ENCODE results near the gene TMEM132A. TPM values are rescaled to one million over a fixed set of nuclear protein-coding genes. Genes with fewer than 3 reads are reported as not detected.

Gene TMEM132A
- total and polyA plus RNA-seq, 7 donors = 0.49 to 17.4 (median 2.3) TPM

GRCh38 chr11:60945295-60945667, 21.0 kb downstream of the TMEM132A start:
- peaks cover 8 to 61% (median 22%) of the 10 kb centered on the region in 4 donors for H3K36me3 ChIP-seq
- WGBS, 2 donors = 94 to 96% methylated on average over 5 of the region's 5 CpGs
- H3K4me1 ChIP-seq = peaks cover 0 to 15% (median 8%) of the 10 kb centered on the region in 4 donors
- H3K9me3 ChIP-seq = no peaks in the 10 kb centered on the region
- H3K27ac ChIP-seq = no peak overlapping the region
- no peak overlapping the region for H3K4me3 ChIP-seq
- no peak for TF ChIP-seq POLR2AphosphoS5 (IDR thresholded peaks at IDR 0.05)
- no peak for TF ChIP-seq CTCF (IDR thresholded peaks at IDR 0.05)
- no peak for TF ChIP-seq EP300 (IDR thresholded peaks at IDR 0.05)
- no peak for TF ChIP-seq POLR2A (IDR thresholded peaks at IDR 0.05)
- H3K27me3 ChIP-seq = no peaks in the 10 kb centered on the region
- intact Hi-C loops (cut with DNase I) = no loop called here
- DNase-seq = no peak

- Histone ChIP-seq H3K4me1 (peaks cover 0 to 24% (median 20%) of the 10 kb centered on the region in 4 donors), H3K9me3 (no peaks in the 10 kb centered on the region), H3K4me3 (no peak overlapping the region), H3K27me3 (no peaks in the 10 kb centered on the region), H3K36me3 (peaks cover 0 to 47% (median 13%) of the 10 kb centered on the region in 4 donors), H3K27ac (no peak overlapping the region)
- TF ChIP-seq POLR2A (IDR thresholded peaks at IDR 0.05) (no peak), POLR2AphosphoS5 (IDR thresholded peaks at IDR 0.05) (no peak), CTCF (IDR thresholded peaks at IDR 0.05) (no peak), EP300 (IDR thresholded peaks at IDR 0.05) (no peak)
- intact Hi-C loops (cut with DNase I) = no loop called here
- 89 to 92% methylated on average over 15 of the region's 15 CpGs for WGBS, 2 donors
- DNase-seq = no peak
Observed at GRCh38 chr11:60946601-60947264, 22.5 kb downstream of the TMEM132A start.

- no peaks in the 10 kb centered on the region for H3K9me3 ChIP-seq
- intact Hi-C loops (cut with DNase I) = no loop called here
- DNase-seq = no peak
- peak overlapping the region in 1 of 4 donors; percentile 17 for H3K27ac ChIP-seq
- WGBS, 2 donors = 48 to 59% methylated on average over 2 of the region's 2 CpGs
- no peaks in the 10 kb centered on the region for H3K27me3 ChIP-seq
- no peak overlapping the region for H3K4me3 ChIP-seq
- peaks cover 0 to 37% (median 6%) of the 10 kb centered on the region in 4 donors for H3K36me3 ChIP-seq
- peaks cover 0 to 27% (median 23%) of the 10 kb centered on the region in 4 donors for H3K4me1 ChIP-seq
- no peak for TF ChIP-seq CTCF (IDR thresholded peaks at IDR 0.05)
- no peak for TF ChIP-seq POLR2AphosphoS5 (IDR thresholded peaks at IDR 0.05)
- TF ChIP-seq EP300 (IDR thresholded peaks at IDR 0.05) = no peak
- no peak for TF ChIP-seq POLR2A (IDR thresholded peaks at IDR 0.05)
Observed at GRCh38 chr11:60947700-60948099, 23.4 kb downstream of the TMEM132A start.

- intact Hi-C loops (cut with DNase I) = no loop called here
- peaks cover 0 to 31% (median 25%) of the 10 kb centered on the region in 4 donors for H3K4me1 ChIP-seq
- 87 to 93% methylated on average over 5 of the region's 5 CpGs for WGBS, 2 donors
Observed at GRCh38 chr11:60948250-60948649, 24.0 kb downstream of the TMEM132A start.

More at GRCh38 chr11:60948250-60948649, 24.0 kb downstream of the TMEM132A start:
- Histone ChIP-seq H3K9me3 (no peaks in the 10 kb centered on the region), H3K27me3 (no peaks in the 10 kb centered on the region), H3K4me3 (peak overlapping the region in 2 of 4 donors; percentile 5 to 9), H3K36me3 (peaks cover 0 to 33% (median 5%) of the 10 kb centered on the region in 4 donors), H3K27ac (peak overlapping the region; percentile 15 to 54 (median 49))
- peak; percentile 63 for DNase-seq
- no peak for TF ChIP-seq POLR2AphosphoS5 (IDR thresholded peaks at IDR 0.05)
- no peak for TF ChIP-seq POLR2A (IDR thresholded peaks at IDR 0.05)
- no peak for TF ChIP-seq CTCF (IDR thresholded peaks at IDR 0.05)
- no peak for TF ChIP-seq EP300 (IDR thresholded peaks at IDR 0.05)

Data from sigmoid colon (tissue), 7 donors.